Gastrocnemius medialis (tissue), 4 donors: Measurements from ENCODE around the gene KCNH2. TPM values are rescaled to one million over a fixed set of nuclear protein-coding genes. Genes with fewer than 3 reads are reported as not detected.

Source experiments
- ATAC-seq, 2 donors: fragments of 150-250 bp; one replicate each; pipeline ENCODE4 v1.9.1; 2016
- DNase-seq, 2 donors: peaks; one replicate each; pipeline ENCODE4 v3.0.0-alpha.2; 2019
- H3K27ac ChIP-seq, 4 donors: fragments of 200-600 bp; sonication (generic); 1 replicate in 1 of 4; 2 replicates in 3 of 4; pipeline ENCODE4 v1.5.1; 2016 to 2018; ENCODE audit warnings: mild to moderate bottlenecking in 2 of 4, moderate library complexity in 1 of 4
- H3K27me3 ChIP-seq, 3 donors: fragments of 200-600 bp; sonication (generic) in 2 of 3; 1 replicate in 1 of 3; 2 replicates in 2 of 3; pipeline versions ENCODE4 v1.5.1 to v1.6.0; 2016 to 2019; ENCODE audit warnings: mild to moderate bottlenecking in 1 of 3, moderate library complexity in 1 of 3
- H3K36me3 ChIP-seq, 2 donors: fragments of 200-600 bp; sonication (generic) in 1 of 2; one replicate each; pipeline ENCODE4 v1.5.1; 2017 to 2018
- H3K4me1 ChIP-seq, 2 donors: fragments of 200-600 bp; sonication (generic) in 1 of 2; one replicate each; pipeline ENCODE4 v1.5.1; 2016 to 2017; ENCODE audit warnings: mild to moderate bottlenecking in 2 of 2
- H3K4me3 ChIP-seq, 4 donors: fragments of 200-600 bp; sonication (generic) in 3 of 4; 1 replicate in 1 of 4; 2 replicates in 3 of 4; pipeline ENCODE4 v1.5.1; 2016 to 2019; ENCODE audit warnings: mild to moderate bottlenecking in 2 of 4
- H3K9me3 ChIP-seq, 3 donors: fragments of 200-600 bp; sonication (generic) in 2 of 3; 1 replicate in 1 of 3; 2 replicates in 2 of 3; pipeline ENCODE4 v1.5.1; 2016 to 2019
- POLR2A ChIP-seq, 2 donors: fragments of 450-650 bp; IDR thresholded peaks; one replicate each; pipeline ENCODE4 v1.6.1; 2017; ENCODE audit warnings: antibody characterized with exemption in 2 of 2, mild to moderate bottlenecking in 2 of 2, moderate library complexity in 2 of 2
- in situ Hi-C, 4 donors: fragments of 200-750 bp; cut with MboI; loops; one replicate each; pipeline versions ENCODE4 v1.15.0 to v1.8.0; 2017; ENCODE audit warnings: low sequenced_read_pairs in 4 of 4
- intact Hi-C: fragments of 100-400 bp; cut with DNase I; formaldehyde crosslinking; loops from one replicate; pipeline ENCODE4 v1.15.1; 2023; ENCODE audit warnings: low total_unique reads
- total RNA-seq, 4 donors: library from RNA; depleted of rRNA; stranded (reverse); fragments of >200 nt; gene quantifications; one replicate each; pipeline versions ENCODE4 v1.1.0 to v1.2.3, GENCODE V29; 2016
- TF ChIP-seq, protein P1 (sequence below), 5 experiments: fragments of 450-650 bp in 3 of 5; fragments of 200-600 bp in 2 of 5; sonication (generic) in 2 of 5; IDR thresholded peaks in 4 of 5; conservative IDR thresholded peaks in 1 of 5; 1 replicate in 4 of 5; 2 replicates in 1 of 5; pipeline ENCODE4 v1.5.1; 2016 to 2019; ENCODE audit warnings: antibody characterized with exemption in 5 of 5, mild to moderate bottlenecking in 3 of 5, moderate library complexity in 3 of 5

Gene KCNH2
- total RNA-seq, 4 donors from 2014 or later, result 0.19 to 1.00 (median 0.46) TPM; not detected in 1

DNA sequence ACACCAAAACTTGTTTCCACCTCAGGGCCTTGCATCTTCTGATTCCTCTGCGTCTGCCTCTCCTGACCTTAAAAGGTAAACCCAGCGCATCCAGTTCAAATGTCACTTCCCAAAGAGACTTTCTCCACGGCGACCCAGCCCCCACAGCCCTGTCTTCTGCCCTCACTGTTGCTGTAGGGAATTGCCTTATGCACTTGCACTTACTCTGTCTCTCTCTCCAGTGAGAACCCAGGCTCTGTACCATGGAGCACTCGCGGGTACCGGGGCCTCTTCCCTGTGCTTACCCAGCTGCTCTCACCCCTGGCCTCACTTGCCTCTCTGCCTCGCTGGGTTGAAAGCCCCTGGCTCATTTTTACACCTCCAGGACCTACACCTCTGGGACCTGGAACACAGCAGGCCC is 77.4 kb downstream of the KCNH2 start:
- DNase-seq, result no peak
- in situ Hi-C loops, result loop anchor here in 2 of 4 donors (5.0 to 10.0 kb wide), 2 partner anchors 84 to 87 kb away; no protein-coding TSS in a partner anchor
- intact Hi-C loops, result no loop called here
- Histone ChIP-seq H3K4me3 (no peak overlapping the region), H3K36me3 (no peaks in the 10 kb centered on the region), H3K27ac (no peak overlapping the region), H3K27me3 (peaks cover 0 to 13% (median 9%) of the 10 kb centered on the region in 3 donors), H3K9me3 (no peaks in the 10 kb centered on the region), H3K4me1 (peaks cover 0 to 11% of the 10 kb centered on the region in 2 donors)
- no peak for ATAC-seq
- TF ChIP-seq POLR2A (IDR thresholded peaks at IDR 0.05), result no peak
- TF ChIP-seq, protein P1, sequence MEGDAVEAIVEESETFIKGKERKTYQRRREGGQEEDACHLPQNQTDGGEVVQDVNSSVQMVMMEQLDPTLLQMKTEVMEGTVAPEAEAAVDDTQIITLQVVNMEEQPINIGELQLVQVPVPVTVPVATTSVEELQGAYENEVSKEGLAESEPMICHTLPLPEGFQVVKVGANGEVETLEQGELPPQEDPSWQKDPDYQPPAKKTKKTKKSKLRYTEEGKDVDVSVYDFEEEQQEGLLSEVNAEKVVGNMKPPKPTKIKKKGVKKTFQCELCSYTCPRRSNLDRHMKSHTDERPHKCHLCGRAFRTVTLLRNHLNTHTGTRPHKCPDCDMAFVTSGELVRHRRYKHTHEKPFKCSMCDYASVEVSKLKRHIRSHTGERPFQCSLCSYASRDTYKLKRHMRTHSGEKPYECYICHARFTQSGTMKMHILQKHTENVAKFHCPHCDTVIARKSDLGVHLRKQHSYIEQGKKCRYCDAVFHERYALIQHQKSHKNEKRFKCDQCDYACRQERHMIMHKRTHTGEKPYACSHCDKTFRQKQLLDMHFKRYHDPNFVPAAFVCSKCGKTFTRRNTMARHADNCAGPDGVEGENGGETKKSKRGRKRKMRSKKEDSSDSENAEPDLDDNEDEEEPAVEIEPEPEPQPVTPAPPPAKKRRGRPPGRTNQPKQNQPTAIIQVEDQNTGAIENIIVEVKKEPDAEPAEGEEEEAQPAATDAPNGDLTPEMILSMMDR (IDR thresholded peaks at IDR 0.05 in 4 of 5, conservative IDR thresholded peaks at IDR 0.05 in 1 of 5), result no peak

DNA sequence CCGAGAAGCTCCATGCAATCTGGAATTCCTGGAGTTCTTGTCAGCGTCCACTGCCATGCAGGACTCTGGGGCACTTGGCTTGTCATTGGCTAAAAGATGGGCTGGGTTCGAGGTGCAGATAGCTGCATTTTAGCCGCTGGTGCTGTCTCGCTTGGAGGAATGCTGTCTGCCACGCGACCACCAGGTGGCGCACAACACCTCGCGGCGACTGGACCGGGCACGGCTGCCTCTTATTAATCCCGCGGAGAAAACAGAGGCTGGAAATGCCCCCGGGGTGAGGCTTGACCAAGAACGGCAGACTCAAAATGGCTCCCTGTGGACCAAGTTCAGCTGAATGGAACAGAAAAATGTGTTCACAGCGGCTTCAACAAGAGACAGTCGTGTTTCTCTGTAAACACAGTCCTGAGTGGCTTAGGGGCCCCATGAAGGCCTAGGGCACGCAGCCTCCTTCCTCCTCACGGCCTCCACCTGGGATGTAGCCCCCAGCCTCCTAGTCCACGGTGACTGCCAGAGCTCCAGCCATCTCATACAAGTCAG is 79.6 kb downstream of the KCNH2 start:
- Histone ChIP-seq H3K9me3 (no peaks in the 10 kb centered on the region), H3K4me1 (peaks cover 0 to 5% of the 10 kb centered on the region in 2 donors), H3K4me3 (no peak overlapping the region), H3K27ac (no peak overlapping the region), H3K36me3 (no peaks in the 10 kb centered on the region), H3K27me3 (peaks cover 0 to 13% (median 6%) of the 10 kb centered on the region in 3 donors)
- intact Hi-C loops, result loop anchor here (1.0 to 10.0 kb wide), 3 partner anchors 90 to 406 kb away; no protein-coding TSS in a partner anchor
- in situ Hi-C loops, result loop anchor here in 2 of 4 donors (5.0 kb wide), 1 partner anchor 89 kb away; no protein-coding TSS in a partner anchor
- ATAC-seq (peak; percentile 58 to 84), DNase-seq (peak; percentile 44 to 45)
- TF ChIP-seq, protein P1 (IDR thresholded peaks at IDR 0.05 in 4 of 5, conservative IDR thresholded peaks at IDR 0.05 in 1 of 5), result peak; percentile 78 to 94 (median 85)
- no peak for TF ChIP-seq POLR2A (IDR thresholded peaks at IDR 0.05)

DNA sequence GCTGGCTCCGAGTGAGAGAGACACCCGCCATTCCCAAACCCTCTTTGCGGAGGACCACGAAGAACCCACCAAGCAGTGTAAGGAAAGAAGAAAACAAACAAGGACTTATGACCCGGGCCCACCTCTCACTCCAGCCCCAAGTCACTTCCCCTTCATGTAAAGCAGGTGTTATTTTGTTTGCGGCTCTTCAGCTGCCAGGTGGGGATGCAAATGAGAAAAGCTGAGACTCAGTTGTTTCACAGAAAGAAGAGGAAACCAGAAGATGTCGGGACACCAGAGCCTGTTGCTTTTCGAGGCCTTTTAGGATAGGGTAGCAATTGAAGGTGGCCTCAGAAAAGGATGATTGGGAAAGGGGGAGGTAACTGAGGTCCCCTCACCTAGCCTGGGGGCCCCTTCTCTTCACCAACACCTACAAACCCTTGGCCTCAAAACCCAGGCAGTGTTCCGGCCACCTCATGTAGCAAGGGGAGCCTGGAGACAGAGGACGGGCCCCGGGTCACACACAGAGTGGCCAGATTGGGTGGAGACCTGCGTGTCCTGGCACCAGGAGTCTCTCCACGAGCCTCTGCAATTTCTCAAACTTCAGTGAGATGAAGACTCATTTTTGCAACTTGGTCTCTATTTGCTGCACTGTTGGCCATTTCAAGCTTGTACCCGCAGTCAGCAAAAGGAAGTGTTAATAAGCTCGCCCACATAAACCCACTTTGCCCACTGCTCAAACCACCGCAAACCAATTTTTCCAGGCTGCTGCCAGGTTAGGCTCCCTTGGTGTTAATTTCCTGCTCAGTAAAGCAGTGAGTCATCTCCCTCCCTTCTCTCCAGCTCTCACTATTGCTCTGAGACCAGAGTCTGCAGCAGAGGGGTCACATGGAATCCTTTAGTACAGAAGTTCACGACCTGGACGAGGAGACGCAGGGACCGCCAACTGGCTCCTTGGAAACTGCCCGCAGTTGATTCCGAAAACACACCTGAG is 80.3 kb downstream of the KCNH2 start:
- intact Hi-C loops, result loop anchor here (1.0 to 10.0 kb wide), 3 partner anchors 91 to 407 kb away; no protein-coding TSS in a partner anchor
- H3K9me3 ChIP-seq, result no peaks in the 10 kb centered on the region

GRCh38 chr7:150896562-150897209 is 81.4 kb downstream of the KCNH2 start:
- no peak for DNase-seq
- no peak overlapping the region for H3K27ac ChIP-seq
- peaks cover 0 to 4% of the 10 kb centered on the region in 2 donors for H3K4me1 ChIP-seq
- H3K9me3 ChIP-seq, result no peaks in the 10 kb centered on the region
- no peak for TF ChIP-seq POLR2A (IDR thresholded peaks at IDR 0.05)
- TF ChIP-seq, protein P1 (IDR thresholded peaks at IDR 0.05 in 4 of 5, conservative IDR thresholded peaks at IDR 0.05 in 1 of 5), result no peak
- no peak for ATAC-seq
- H3K4me3 ChIP-seq, result no peak overlapping the region
- intact Hi-C loops, result loop anchor here (10.0 kb wide), 1 partner anchor 408 kb away; no protein-coding TSS in a partner anchor
- peaks cover 0 to 13% (median 10%) of the 10 kb centered on the region in 3 donors for H3K27me3 ChIP-seq
- in situ Hi-C loops, result loop anchor here in 2 of 4 donors (5.0 kb wide), 1 partner anchor 91 kb away; no protein-coding TSS in a partner anchor
- no peaks in the 10 kb centered on the region for H3K36me3 ChIP-seq

More for the DNA sequence above, 80.3 kb downstream of the KCNH2 start:
- Histone ChIP-seq H3K4me1 (peaks cover 0 to 4% of the 10 kb centered on the region in 2 donors), H3K4me3 (no peak overlapping the region), H3K27ac (no peak overlapping the region), H3K36me3 (no peaks in the 10 kb centered on the region), H3K27me3 (peaks cover 0 to 13% (median 8%) of the 10 kb centered on the region in 3 donors)
- ATAC-seq (no peak), DNase-seq (no peak)
- in situ Hi-C loops, result loop anchor here in 2 of 4 donors (5.0 kb wide), 1 partner anchor 90 kb away; no protein-coding TSS in a partner anchor
- no peak for TF ChIP-seq POLR2A (IDR thresholded peaks at IDR 0.05)
- TF ChIP-seq, protein P1 (IDR thresholded peaks at IDR 0.05 in 4 of 5, conservative IDR thresholded peaks at IDR 0.05 in 1 of 5), result no peak
